ENCODE measurements around the gene TRPM4.

The TRPM4 gene

GRCh38 chr19:49127674-49128544, 29.7 kb upstream of the TRPM4 start:
- DNase-seq: peak; percentile 97

- no peak for DNase-seq
These were observed 28.9 kb upstream of the TRPM4 start for GRCh38 chr19:49128545-49129237.

- DNase-seq: no peak
These were observed 28.4 kb upstream of the TRPM4 start for GRCh38 chr19:49129238-49129583.

GRCh38 chr19:49130325-49130724, 27.3 kb upstream of the TRPM4 start:
- peak; percentile 9 for DNase-seq

GRCh38 chr19:49132974-49133609, 24.5 kb upstream of the TRPM4 start:
- DNase-seq: no peak

GRCh38 chr19:49133621-49134454, 23.8 kb upstream of the TRPM4 start:
- DNase-seq: no peak

- DNase-seq: no peak
These were observed 21.9 kb upstream of the TRPM4 start for GRCh38 chr19:49135686-49136085.

GRCh38 chr19:49136771-49137171, 20.8 kb upstream of the TRPM4 start:
- no peak for DNase-seq

GRCh38 chr19:49140951-49141350, 16.6 kb upstream of the TRPM4 start:
- DNase-seq: no peak

- DNase-seq: no peak
These were observed 16.2 kb upstream of the TRPM4 start for GRCh38 chr19:49141352-49141751.

GRCh38 chr19:49142866-49143335, 14.7 kb upstream of the TRPM4 start:
- peak; percentile 89 for DNase-seq

GRCh38 chr19:49145573-49146407, 11.8 kb upstream of the TRPM4 start:
- peak; percentile 86 for DNase-seq

- peak; percentile 39 for DNase-seq
These were observed 11.2 kb upstream of the TRPM4 start for GRCh38 chr19:49146408-49146770.

GRCh38 chr19:49148044-49148682, 9.4 kb upstream of the TRPM4 start:
- no peak for DNase-seq

- peak; percentile 80 for DNase-seq
These were observed 8.6 kb upstream of the TRPM4 start for GRCh38 chr19:49148784-49149651.

- DNase-seq: peak; percentile 77
These were observed 7.9 kb upstream of the TRPM4 start for GRCh38 chr19:49149652-49150105.

- DNase-seq: peak; percentile 88
These were observed 7.3 kb upstream of the TRPM4 start for GRCh38 chr19:49150106-49150943.

- no peak for DNase-seq
These were observed 6.7 kb upstream of the TRPM4 start for GRCh38 chr19:49150944-49151243.
